ENCODE results near the gene IL23A. TPM values are rescaled to one million over a fixed set of nuclear protein-coding genes. Genes with fewer than 3 reads are reported as not detected.

Gene IL23A
- total RNA-seq (ENCODE audit: low replicate concordance), result not detected in 2 replicates

GRCh38 chr12:56338308-56339157 is at the start of gene IL23A:
TSS of gene IL23A (plus strand) at chr12:56338884. CDS start at chr12:56339045, 161 bp downstream.

GRCh38 chr12:56299853-56300643 is 38.6 kb upstream of the IL23A start, which contains the start of gene CS:
TSS of gene CS (minus strand) at chr12:56300330. CDS start at chr12:56300201, 129 bp downstream.

GRCh38 chr12:56315622-56316473 is 22.8 kb upstream of the IL23A start, which contains the start of gene CNPY2:
TSS of gene CNPY2 (minus strand) at chr12:56315988. CDS start at chr12:56315217, 771 bp downstream.

GRCh38 chr12:56333679-56334489 is 4.8 kb upstream of the IL23A start, which contains the start of gene PAN2:
TSS of gene PAN2 (minus strand) at chr12:56334000. CDS start at chr12:56333094, 906 bp downstream.

GRCh38 chr12:56359851-56360767 is 21.4 kb downstream of the IL23A start, which contains the start of gene STAT2:
TSS of gene STAT2 (minus strand) at chr12:56360107. CDS start at chr12:56356571, 3,536 bp downstream.

GRCh38 chr12:56362130-56363059 is 23.7 kb downstream of the IL23A start, which contains the start of gene APOF:
TSS of gene APOF (minus strand) at chr12:56362857. CDS start at chr12:56362745, 112 bp downstream.

Other genes with a start within 250 kb of the IL23A start
- 132 and 135 TPM in 2 replicates for gene PA2G4, start 234.3 kb upstream of the IL23A start, total RNA-seq (ENCODE audit: low replicate concordance)
- 4,087 and 6,384 TPM in 2 replicates for gene RPL41, start 222.3 kb upstream of the IL23A start, total RNA-seq (ENCODE audit: low replicate concordance)
- gene ZC3H10, start 220.6 kb upstream of the IL23A start, total RNA-seq (ENCODE audit: low replicate concordance), result 4.7 and 5.7 TPM in 2 replicates
- 173 and 204 TPM in 2 replicates for gene ESYT1, start 210.6 kb upstream of the IL23A start, total RNA-seq (ENCODE audit: low replicate concordance)
- gene MYL6B, start 186.3 kb upstream of the IL23A start, total RNA-seq (ENCODE audit: low replicate concordance), result 104 and 107 TPM in 2 replicates
- gene MYL6, start 180.5 kb upstream of the IL23A start, total RNA-seq (ENCODE audit: low replicate concordance), result 3,250 and 5,170 TPM in 2 replicates
- gene SMARCC2, start 149.4 kb upstream of the IL23A start, total RNA-seq (ENCODE audit: low replicate concordance), result 38.8 and 54.9 TPM in 2 replicates
- 174 and 323 TPM in 2 replicates for gene RNF41, start 117.0 kb upstream of the IL23A start, total RNA-seq (ENCODE audit: low replicate concordance)
- gene NABP2, start 114.5 kb upstream of the IL23A start, total RNA-seq (ENCODE audit: low replicate concordance), result 24.2 and 33.1 TPM in 2 replicates
- not detected in 2 replicates for gene SLC39A5, start 108.8 kb upstream of the IL23A start, total RNA-seq (ENCODE audit: low replicate concordance)
- 17.0 and 17.1 TPM in 2 replicates for gene ANKRD52, start 80.5 kb upstream of the IL23A start, total RNA-seq (ENCODE audit: low replicate concordance)
- 5.9 and 6.9 TPM in 2 replicates for gene COQ10A, start 71.9 kb upstream of the IL23A start, total RNA-seq (ENCODE audit: low replicate concordance)
- 44.8 and 81.3 TPM in 2 replicates for gene CS, start 38.6 kb upstream of the IL23A start, total RNA-seq (ENCODE audit: low replicate concordance)
- gene CNPY2, start 22.9 kb upstream of the IL23A start, total RNA-seq (ENCODE audit: low replicate concordance), result 74.3 and 113 TPM in 2 replicates
- 15.5 and 22.7 TPM in 2 replicates for gene PAN2, start 4.9 kb upstream of the IL23A start, total RNA-seq (ENCODE audit: low replicate concordance)
- gene STAT2, start 21.2 kb downstream of the IL23A start, total RNA-seq (ENCODE audit: low replicate concordance), result 164 and 272 TPM in 2 replicates
- gene APOF, start 24.0 kb downstream of the IL23A start, total RNA-seq (ENCODE audit: low replicate concordance), result not detected in 2 replicates
- 3.7 and 5.4 TPM in 2 replicates for gene TIMELESS, start 110.5 kb downstream of the IL23A start, total RNA-seq (ENCODE audit: low replicate concordance)
- gene MIP, start 115.8 kb downstream of the IL23A start, total RNA-seq (ENCODE audit: low replicate concordance), result not detected in 2 replicates
- 1.1 and 1.2 TPM in 2 replicates for gene SPRYD4, start 129.7 kb downstream of the IL23A start, total RNA-seq (ENCODE audit: low replicate concordance)
- gene GLS2, start 149.3 kb downstream of the IL23A start, total RNA-seq (ENCODE audit: low replicate concordance), result 0.38 TPM in 1 of 2 replicates, not detected in the other
- gene RBMS2, start 182.9 kb downstream of the IL23A start, total RNA-seq (ENCODE audit: low replicate concordance), result 4.6 and 22.2 TPM in 2 replicates

All from smooth muscle cell of the coronary artery (primary cell).